22Rv1 (cell line): ENCODE data around the gene RING1.
"Not testable (repeated sequence)": the region's sequence is repeated elsewhere in the genome, so short reads cannot be mapped to it uniquely, and the experiment has no call there.

Experiments used
- H3K27ac ChIP-seq: fragments of 450-650 bp; 2 replicates; pipeline ENCODE4 v1.5.1; 2017
- ZFX ChIP-seq: fragments of 450-650 bp; IDR thresholded peaks from 2 replicates; pipeline ENCODE4 v1.6.1; 2017; ENCODE audit warnings: antibody characterized with exemption, borderline replicate concordance
- TF ChIP-seq, protein P1 (sequence below): fragments of 450-650 bp; IDR thresholded peaks from 2 replicates; pipeline ENCODE4 v1.5.1; 2017; ENCODE audit warnings: mild to moderate bottlenecking

Gene RING1

GRCh38 chr6:33216117-33216649 is 7.9 kb downstream of the RING1 start:
- TF ChIP-seq, protein P1, sequence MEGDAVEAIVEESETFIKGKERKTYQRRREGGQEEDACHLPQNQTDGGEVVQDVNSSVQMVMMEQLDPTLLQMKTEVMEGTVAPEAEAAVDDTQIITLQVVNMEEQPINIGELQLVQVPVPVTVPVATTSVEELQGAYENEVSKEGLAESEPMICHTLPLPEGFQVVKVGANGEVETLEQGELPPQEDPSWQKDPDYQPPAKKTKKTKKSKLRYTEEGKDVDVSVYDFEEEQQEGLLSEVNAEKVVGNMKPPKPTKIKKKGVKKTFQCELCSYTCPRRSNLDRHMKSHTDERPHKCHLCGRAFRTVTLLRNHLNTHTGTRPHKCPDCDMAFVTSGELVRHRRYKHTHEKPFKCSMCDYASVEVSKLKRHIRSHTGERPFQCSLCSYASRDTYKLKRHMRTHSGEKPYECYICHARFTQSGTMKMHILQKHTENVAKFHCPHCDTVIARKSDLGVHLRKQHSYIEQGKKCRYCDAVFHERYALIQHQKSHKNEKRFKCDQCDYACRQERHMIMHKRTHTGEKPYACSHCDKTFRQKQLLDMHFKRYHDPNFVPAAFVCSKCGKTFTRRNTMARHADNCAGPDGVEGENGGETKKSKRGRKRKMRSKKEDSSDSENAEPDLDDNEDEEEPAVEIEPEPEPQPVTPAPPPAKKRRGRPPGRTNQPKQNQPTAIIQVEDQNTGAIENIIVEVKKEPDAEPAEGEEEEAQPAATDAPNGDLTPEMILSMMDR = no peak
- TF ChIP-seq ZFX = no peak
- H3K27ac ChIP-seq = no peak overlapping the region

DNA sequence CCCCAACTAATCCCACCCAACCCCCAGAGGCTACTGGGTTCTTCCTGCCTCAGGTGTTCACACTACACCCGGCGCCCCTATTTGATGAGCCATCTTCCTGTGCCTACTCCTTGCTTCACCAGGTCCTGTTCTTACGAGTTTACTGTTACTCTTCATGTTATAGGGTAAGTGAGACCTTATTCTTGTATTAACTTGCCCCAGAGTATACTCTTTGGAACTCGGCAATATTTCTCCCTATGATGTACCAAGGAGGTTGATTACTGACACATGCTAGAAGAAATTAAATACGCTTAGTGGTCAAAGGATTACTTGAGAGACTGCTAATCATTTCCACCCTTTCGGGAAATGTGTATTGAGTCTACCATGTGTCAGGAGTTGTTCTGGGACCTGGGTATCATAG is 8.9 kb downstream of the RING1 start:
- no peak overlapping the region for H3K27ac ChIP-seq
- TF ChIP-seq ZFX = no peak
- TF ChIP-seq, protein P1 = no peak

DNA sequence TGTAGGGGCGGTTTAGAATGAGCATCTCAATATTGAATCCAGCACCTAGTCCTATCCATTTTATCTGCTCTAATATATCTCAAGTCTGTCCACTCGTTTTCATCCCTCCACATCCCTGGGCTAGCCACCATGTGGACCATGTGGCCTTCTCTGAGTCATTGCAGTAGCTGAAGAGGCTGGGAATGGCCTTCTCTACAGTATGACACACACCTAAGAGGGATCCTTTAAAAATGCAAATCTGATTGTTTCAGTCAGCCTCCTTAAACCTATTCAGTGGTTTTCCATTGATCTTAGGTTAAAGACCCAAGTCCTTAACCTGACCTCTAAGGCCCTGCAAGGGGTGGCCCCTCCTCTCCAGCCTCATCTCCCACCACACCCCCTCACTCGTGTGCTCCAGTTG is 9.4 kb downstream of the RING1 start:
- TF ChIP-seq ZFX = no peak
- TF ChIP-seq, protein P1 = no peak
- no peak overlapping the region for H3K27ac ChIP-seq

DNA sequence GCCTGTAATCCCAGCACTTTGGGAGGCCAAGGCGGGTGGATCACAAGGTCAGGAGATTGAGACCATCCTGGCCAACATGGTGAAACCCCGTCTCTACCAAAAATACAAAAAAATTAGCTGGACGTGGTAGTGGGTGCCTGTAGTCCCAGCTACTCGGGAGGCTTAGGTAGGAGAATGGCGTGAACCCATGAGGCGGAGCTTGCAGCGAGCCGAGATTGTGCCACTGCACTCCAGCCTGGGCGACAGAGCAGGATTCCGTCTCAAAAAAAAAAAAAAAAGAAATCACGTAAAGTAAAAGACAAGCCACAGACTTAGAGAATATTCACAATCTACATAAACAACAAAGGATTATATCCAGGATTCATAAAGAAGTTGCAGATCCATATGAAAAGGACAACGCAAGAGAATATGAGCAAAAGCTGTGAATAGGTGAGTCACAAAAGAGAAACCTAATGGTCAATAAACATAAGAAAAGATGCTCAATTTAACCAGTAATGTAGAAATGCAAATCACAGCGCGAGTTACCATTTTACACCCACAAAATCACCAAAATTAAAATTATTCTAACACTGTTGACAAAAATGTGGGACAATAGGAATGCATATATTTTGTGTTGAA is 18.3 kb downstream of the RING1 start:
- not testable (repeated sequence) for H3K27ac ChIP-seq

DNA sequence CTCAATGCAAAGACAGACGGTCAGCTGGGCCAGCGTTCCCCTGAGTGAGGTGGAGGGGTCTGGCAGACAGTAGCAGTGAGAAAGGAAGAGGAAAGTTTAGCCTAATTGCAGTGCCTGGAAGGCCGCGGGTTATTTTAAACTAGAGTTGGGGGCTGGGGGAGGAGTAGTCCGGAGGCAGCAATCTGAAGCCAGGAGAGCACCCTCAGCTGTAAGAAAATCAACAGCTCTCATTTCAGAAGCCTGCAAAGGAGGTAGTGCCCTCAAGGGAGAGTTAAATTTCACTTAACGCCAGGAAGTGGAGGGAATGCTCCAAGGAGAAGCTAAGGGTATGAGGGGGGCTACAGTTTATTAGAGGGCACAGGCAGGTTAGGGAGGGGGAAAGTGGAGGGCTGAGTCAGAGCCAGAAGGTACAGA is 26.9 kb downstream of the RING1 start:
- TF ChIP-seq ZFX = no peak
- TF ChIP-seq, protein P1 = no peak
- H3K27ac ChIP-seq = no peak overlapping the region

- TF ChIP-seq ZFX = no peak
- TF ChIP-seq, protein P1 = no peak
- no peak overlapping the region for H3K27ac ChIP-seq
Observed at GRCh38 chr6:33236328-33236727, 28.0 kb downstream of the RING1 start.

DNA sequence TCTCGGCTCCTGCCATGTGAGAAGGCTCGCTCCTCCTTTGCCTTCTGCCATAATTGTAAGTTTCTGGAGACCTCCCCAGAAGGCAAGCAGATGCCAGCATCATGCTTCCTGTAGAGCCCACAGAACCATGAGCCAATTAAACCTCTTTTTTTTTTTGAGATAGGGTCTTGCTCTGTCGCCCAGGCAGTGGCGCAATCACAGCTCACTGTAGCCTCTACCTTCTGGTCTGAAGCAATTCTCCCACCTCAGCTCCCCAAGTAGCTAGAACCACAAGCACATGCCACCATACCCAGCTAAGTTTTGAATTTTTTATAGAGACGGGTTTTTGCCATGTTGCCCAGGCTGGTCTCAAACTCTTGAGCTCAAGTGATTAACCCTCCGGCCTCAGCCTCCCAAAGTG is 28.6 kb downstream of the RING1 start:
- no peak overlapping the region for H3K27ac ChIP-seq
- TF ChIP-seq ZFX = no peak
- TF ChIP-seq, protein P1 = no peak

- TF ChIP-seq, protein P1 = no peak
- no peak for TF ChIP-seq ZFX
- no peak overlapping the region for H3K27ac ChIP-seq
Observed at GRCh38 chr6:33237741-33238140, 29.4 kb downstream of the RING1 start.
